HepG2 (cell line): ENCODE results near the gene CDKN1C. TPM values are rescaled to one million over a fixed set of nuclear protein-coding genes. Genes with fewer than 3 reads are reported as not detected.
A peak's percentile ranks its signal among the peaks of the same experiment; 100 is the strongest.

ENCODE experiments used
- ARID4A ChIP-seq: sonication (generic); formaldehyde crosslinking; IDR thresholded peaks from 2 replicates; pipeline ENCODE4 v1.5.0; 2020; ENCODE audit warnings: mild to moderate bottlenecking, missing genetic modification reagents, borderline replicate concordance
- HMGXB4 ChIP-seq, 2 experiments: sonication (generic) in 1 of 2; formaldehyde crosslinking in 1 of 2; IDR thresholded peaks; 2 replicates each; pipeline versions ENCODE4 v1.4.0 to v1.6.1; 2018 to 2020; ENCODE audit warnings: missing genetic modification reagents in 2 of 2, borderline replicate concordance in 1 of 2, low read depth in 1 of 2, mild to moderate bottlenecking in 1 of 2, missing biosample characterization in 1 of 2
- IRF9 ChIP-seq: sonication (generic); formaldehyde crosslinking; IDR thresholded peaks from 2 replicates; pipeline ENCODE4 v1.8.0; 2022; ENCODE audit warnings: missing genetic modification reagents, mild to moderate bottlenecking, borderline replicate concordance
- KDM2A ChIP-seq: sonication (generic); formaldehyde crosslinking; IDR thresholded peaks from 2 replicates; pipeline ENCODE4 v1.4.0; 2020; ENCODE audit warnings: low read depth, missing genetic modification reagents, borderline replicate concordance
- KDM5B ChIP-seq: sonication (generic); formaldehyde crosslinking; IDR thresholded peaks from 2 replicates; pipeline ENCODE4 v1.4.0; 2020; ENCODE audit warnings: missing genetic modification reagents, mild to moderate bottlenecking, borderline replicate concordance
- KLF16 ChIP-seq, 2 experiments: sonication (generic) in 1 of 2; formaldehyde crosslinking in 1 of 2; IDR thresholded peaks; 2 replicates each; pipeline versions ENCODE4 v1.6.1 to v1.8.0; 2016 to 2023; ENCODE audit warnings: missing genetic modification reagents in 2 of 2, missing compliant biosample characterization in 1 of 2
- MBNL3 ChIP-seq: fragments of 250-450 bp; sonication (Bioruptor Pico); conservative IDR thresholded peaks from 2 replicates; pipeline ENCODE4 v1.8.0; 2022; ENCODE audit warnings: mild to moderate bottlenecking, inconsistent platforms
- POLR2AphosphoS5 ChIP-seq: IDR thresholded peaks from 2 replicates; pipeline ENCODE4 v1.6.1; 2012; ENCODE audit warnings: low read depth, low read length
- RAD21 ChIP-seq: fragments of 450-650 bp; formaldehyde crosslinking; IDR thresholded peaks from 2 replicates; pipeline ENCODE4 v1.5.0; 2020; ENCODE audit warnings: mild to moderate bottlenecking
- SNAPC2 ChIP-seq: sonication (generic); formaldehyde crosslinking; IDR thresholded peaks from 2 replicates; pipeline ENCODE4 v1.8.1; 2022; ENCODE audit warnings: mild to moderate bottlenecking, missing genetic modification reagents
- THAP11 ChIP-seq: IDR thresholded peaks from 2 replicates; pipeline ENCODE4 v1.6.1; 2016; ENCODE audit warnings: missing biosample characterization, missing genetic modification reagents
- UBTF ChIP-seq: sonication (generic); formaldehyde crosslinking; IDR thresholded peaks from 2 replicates; pipeline ENCODE4 v1.4.0; 2020; ENCODE audit warnings: mild to moderate bottlenecking, missing genetic modification reagents
- YY1 ChIP-seq: IDR thresholded peaks from 2 replicates; pipeline ENCODE4 v1.6.1; 2011; ENCODE audit warnings: low read length, low read depth, moderate library complexity, mild to moderate bottlenecking; ENCODE audit not compliant: insufficient read depth, insufficient replicate concordance
- ZBTB26 ChIP-seq: IDR thresholded peaks from 2 replicates; pipeline ENCODE4 v1.6.1; 2016; ENCODE audit warnings: missing compliant biosample characterization, missing genetic modification reagents, borderline replicate concordance
- ZBTB38 ChIP-seq: sonication (generic); formaldehyde crosslinking; IDR thresholded peaks from 2 replicates; pipeline ENCODE4 v1.5.1; 2020; ENCODE audit warnings: mild to moderate bottlenecking, missing genetic modification reagents
- ZNF607 ChIP-seq: sonication (generic); formaldehyde crosslinking; IDR thresholded peaks from 2 replicates; pipeline ENCODE4 v1.5.1; 2020; ENCODE audit warnings: missing genetic modification reagents, mild to moderate bottlenecking, borderline replicate concordance
- ZNF777 ChIP-seq: sonication (generic); formaldehyde crosslinking; IDR thresholded peaks from 2 replicates; pipeline ENCODE4 v1.4.0; 2020; ENCODE audit warnings: missing genetic modification reagents
- polyA plus RNA-seq, 8 experiments: library from polyadenylated mRNA; depleted of rRNA in 3 of 8; stranded (reverse) in 7 of 8; unstranded in 1 of 8; fragments of >200 nt; fragmentation: Illumina TruSeq in 4 of 8; extraction: Trizol in 4 of 8; gene quantifications; 2 replicates each; pipeline versions ENCODE4 v1.2.1 to v1.2.3, GENCODE V29; 2011 to 2016; ENCODE audit warnings: low read depth in 4 of 8, missing spikeins in 1 of 8, mixed read lengths in 1 of 8; ENCODE audit not compliant: insufficient read depth in 1 of 8
- total RNA-seq, 5 experiments: library from RNA; depleted of rRNA; stranded (reverse); fragments of >200 nt; fragmentation: Illumina TruSeq; extraction: Trizol; gene quantifications; 2 replicates each; pipeline ENCODE4 v1.2.3, GENCODE V29; 2016; ENCODE audit warnings: low read depth in 1 of 5

Gene CDKN1C
- total and polyA plus RNA-seq, 2 of the 13 experiments (the other 11 are each of a cell fraction or from before 2014, with no cell fraction given) = not detected

- TF ChIP-seq THAP11 = 0 out of 2 replicates have a peak, but pooled peaks have one; percentile 31
- TF ChIP-seq POLR2AphosphoS5 = no peak
- TF ChIP-seq RAD21 (CRISPR knock-in tag) = peak; percentile 96
- peak; percentile 38; the same call in 1 of the 2 replicates for TF ChIP-seq ARID4A
- TF ChIP-seq YY1 = peak; percentile 34
- no peak for TF ChIP-seq KLF16 (CRISPR knock-in tag; IDR thresholded peaks at IDR 0.05)
- TF ChIP-seq ZBTB26 (CRISPR knock-in tag) = no peak
- TF ChIP-seq KDM2A (CRISPR knock-in tag) = peak; percentile 85
- TF ChIP-seq IRF9 (CRISPR knock-in tag) = no peak
- TF ChIP-seq ZBTB38 (CRISPR knock-in tag) = peak; percentile 45; the same call in 1 of the 2 replicates
- TF ChIP-seq SNAPC2 (CRISPR knock-in tag) = no peak
- TF ChIP-seq UBTF (CRISPR knock-in tag) = peak; percentile 43; the same call in 1 of the 2 replicates
- TF ChIP-seq ZNF607 (CRISPR knock-in tag) = no peak
- TF ChIP-seq KDM5B = peak; percentile 27; the same call in 1 of the 2 replicates
- TF ChIP-seq ZNF777 (CRISPR knock-in tag) = no peak
- no peak for TF ChIP-seq MBNL3 (CRISPR knock-in tag)
- peak in 1 of 2 experiments; percentile 48; a peak in 1 of 4 replicates for TF ChIP-seq HMGXB4 (CRISPR knock-in tag; IDR thresholded peaks at IDR 0.05; ENCODE audit: borderline replicate concordance in 1 of 2, low read depth in 1 of 2)
These were observed 2.8 kb upstream of the CDKN1C start (continued) for GRCh38 chr11:2888266-2888968.
